Astrocyte (in vitro differentiated cells and primary cell): Measurements from ENCODE around the gene AK6.

Experiments
- EZH2 ChIP-seq: IDR thresholded peaks from 2 replicates; pipeline ENCODE4 v1.6.1; 2012; ENCODE audit warnings: mild to moderate bottlenecking, low read length, inconsistent platforms; ENCODE audit not compliant: insufficient read depth
- TF ChIP-seq, protein P1 (sequence below): IDR thresholded peaks from 2 replicates; pipeline ENCODE4 v1.5.1; 2011; ENCODE audit warnings: low read depth, mild to moderate bottlenecking, inconsistent platforms, low read length, moderate library complexity; ENCODE audit not compliant: insufficient read depth

DNA sequence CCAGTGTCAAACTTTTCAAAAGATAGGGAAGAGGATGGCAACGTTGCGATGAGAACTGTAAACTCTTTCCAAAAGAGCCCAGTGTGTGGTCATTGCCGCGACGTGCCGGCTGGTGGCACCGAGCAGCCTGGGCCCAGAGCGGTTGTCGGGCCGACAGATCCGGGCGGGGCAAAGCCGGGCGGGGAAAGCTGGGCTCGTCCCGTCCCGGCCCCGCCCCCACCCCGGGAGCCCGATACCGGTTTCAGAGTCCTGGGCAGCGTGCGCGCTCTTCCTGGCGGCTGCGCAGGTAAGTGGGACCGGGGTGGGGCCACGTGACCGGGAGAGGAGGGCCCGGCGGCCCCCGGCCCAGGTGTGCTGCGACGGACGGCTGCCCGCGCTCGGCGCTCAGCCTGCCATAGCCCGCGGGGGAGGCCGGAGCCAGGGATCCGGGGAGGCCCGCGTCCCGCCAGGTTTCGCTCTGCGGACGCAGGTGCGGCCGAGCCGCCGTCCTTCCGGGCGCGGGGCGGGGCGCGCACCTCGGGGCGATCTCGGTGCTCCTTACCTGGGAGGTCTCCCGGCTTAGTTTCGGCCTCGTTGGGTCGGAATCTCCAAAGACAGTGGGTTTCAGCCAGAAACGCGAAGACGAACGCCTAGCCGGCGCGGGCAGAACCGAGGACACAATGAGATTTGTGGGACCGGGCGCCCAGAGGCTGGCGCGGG is 45.7 kb upstream of the AK6 start, which contains the start of gene MARVELD2:
- no peak for TF ChIP-seq EZH2
- TF ChIP-seq, protein P1, sequence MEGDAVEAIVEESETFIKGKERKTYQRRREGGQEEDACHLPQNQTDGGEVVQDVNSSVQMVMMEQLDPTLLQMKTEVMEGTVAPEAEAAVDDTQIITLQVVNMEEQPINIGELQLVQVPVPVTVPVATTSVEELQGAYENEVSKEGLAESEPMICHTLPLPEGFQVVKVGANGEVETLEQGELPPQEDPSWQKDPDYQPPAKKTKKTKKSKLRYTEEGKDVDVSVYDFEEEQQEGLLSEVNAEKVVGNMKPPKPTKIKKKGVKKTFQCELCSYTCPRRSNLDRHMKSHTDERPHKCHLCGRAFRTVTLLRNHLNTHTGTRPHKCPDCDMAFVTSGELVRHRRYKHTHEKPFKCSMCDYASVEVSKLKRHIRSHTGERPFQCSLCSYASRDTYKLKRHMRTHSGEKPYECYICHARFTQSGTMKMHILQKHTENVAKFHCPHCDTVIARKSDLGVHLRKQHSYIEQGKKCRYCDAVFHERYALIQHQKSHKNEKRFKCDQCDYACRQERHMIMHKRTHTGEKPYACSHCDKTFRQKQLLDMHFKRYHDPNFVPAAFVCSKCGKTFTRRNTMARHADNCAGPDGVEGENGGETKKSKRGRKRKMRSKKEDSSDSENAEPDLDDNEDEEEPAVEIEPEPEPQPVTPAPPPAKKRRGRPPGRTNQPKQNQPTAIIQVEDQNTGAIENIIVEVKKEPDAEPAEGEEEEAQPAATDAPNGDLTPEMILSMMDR: no peak
